Immature natural killer cell (primary cell): ENCODE measurements around the gene BCL2. TPM values are rescaled to one million over a fixed set of nuclear protein-coding genes. Genes with fewer than 3 reads are reported as not detected.

Source experiments
- DNase-seq, 3 donors: peaks; one replicate each; pipeline ENCODE4 v3.0.0; 2022; ENCODE audit warnings: mixed read lengths in 1 of 3
- H3K27ac Mint-ChIP-seq, 6 donors: one replicate each; pipeline ENCODE4 v1.8.0; 2020; ENCODE audit warnings: mixed read lengths in 6 of 6, mild to moderate bottlenecking in 5 of 6, inconsistent platforms in 4 of 6, moderate library complexity in 3 of 6
- H3K27me3 Mint-ChIP-seq, 3 donors: one replicate each; pipeline ENCODE4 v1.8.0; 2020 to 2021; ENCODE audit warnings: low read depth in 3 of 3, mild to moderate bottlenecking in 3 of 3, mixed read lengths in 3 of 3, moderate library complexity in 3 of 3, inconsistent platforms in 1 of 3
- H3K36me3 Mint-ChIP-seq, 3 donors: one replicate each; pipeline ENCODE4 v1.8.0; 2020; ENCODE audit warnings: mixed read lengths in 3 of 3, inconsistent platforms in 2 of 3, mild to moderate bottlenecking in 2 of 3
- H3K4me1 Mint-ChIP-seq, 2 donors: one replicate each; pipeline ENCODE4 v1.8.0; 2020; ENCODE audit warnings: inconsistent platforms in 2 of 2, mild to moderate bottlenecking in 2 of 2, mixed read lengths in 2 of 2, moderate library complexity in 1 of 2
- H3K4me3 Mint-ChIP-seq, 5 donors: one replicate each; pipeline ENCODE4 v1.8.0; 2020; ENCODE audit warnings: mild to moderate bottlenecking in 5 of 5, mixed read lengths in 5 of 5, inconsistent platforms in 3 of 5, moderate library complexity in 3 of 5
- H3K9me3 Mint-ChIP-seq, 6 donors: one replicate each; pipeline ENCODE4 v1.8.0; 2020; ENCODE audit warnings: mild to moderate bottlenecking in 6 of 6, mixed read lengths in 6 of 6, inconsistent platforms in 4 of 6, moderate library complexity in 3 of 6
- polyA plus RNA-seq, 3 donors: library from polyadenylated mRNA; unstranded; fragments of 300-500 nt; fragmentation: Illumina TruSeq; gene quantifications; one replicate each; pipeline ENCODE4 v1.2.3, GENCODE V29; 2021

The BCL2 gene
- polyA plus RNA-seq, 3 donors from 2014 or later: 5.1 to 8.0 (median 5.7) TPM

DNA sequence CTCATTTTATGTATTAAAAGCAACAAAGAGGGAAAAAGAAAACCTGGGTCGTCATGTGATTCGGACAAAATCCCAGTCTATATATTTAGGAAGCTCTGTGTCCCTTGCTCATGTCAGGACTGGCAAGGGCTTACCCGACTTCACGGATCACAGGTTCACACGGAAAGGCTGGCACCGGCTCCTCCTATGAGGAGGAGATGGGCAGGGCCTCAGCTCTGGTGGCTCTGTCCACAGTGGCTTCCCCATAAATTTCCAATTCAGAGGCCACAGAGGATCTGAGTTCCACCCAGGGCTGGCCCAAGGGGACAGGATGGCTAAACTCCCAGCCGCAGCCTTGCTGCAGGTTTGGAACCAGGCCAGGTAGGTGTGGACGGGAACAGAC is 186.8 kb downstream of the BCL2 start:
- peaks cover 0 to 2% (median 0%) of the 10 kb centered on the region in 3 donors for H3K27me3 Mint-ChIP-seq
- no peak for DNase-seq
- H3K36me3 Mint-ChIP-seq: peaks cover 0 to 3% (median 2%) of the 10 kb centered on the region in 3 donors
- H3K4me3 Mint-ChIP-seq: no peak overlapping the region
- H3K4me1 Mint-ChIP-seq: peaks cover 24 to 28% of the 10 kb centered on the region in 2 donors
- H3K27ac Mint-ChIP-seq: no peak overlapping the region
- H3K9me3 Mint-ChIP-seq: no peaks in the 10 kb centered on the region

DNA sequence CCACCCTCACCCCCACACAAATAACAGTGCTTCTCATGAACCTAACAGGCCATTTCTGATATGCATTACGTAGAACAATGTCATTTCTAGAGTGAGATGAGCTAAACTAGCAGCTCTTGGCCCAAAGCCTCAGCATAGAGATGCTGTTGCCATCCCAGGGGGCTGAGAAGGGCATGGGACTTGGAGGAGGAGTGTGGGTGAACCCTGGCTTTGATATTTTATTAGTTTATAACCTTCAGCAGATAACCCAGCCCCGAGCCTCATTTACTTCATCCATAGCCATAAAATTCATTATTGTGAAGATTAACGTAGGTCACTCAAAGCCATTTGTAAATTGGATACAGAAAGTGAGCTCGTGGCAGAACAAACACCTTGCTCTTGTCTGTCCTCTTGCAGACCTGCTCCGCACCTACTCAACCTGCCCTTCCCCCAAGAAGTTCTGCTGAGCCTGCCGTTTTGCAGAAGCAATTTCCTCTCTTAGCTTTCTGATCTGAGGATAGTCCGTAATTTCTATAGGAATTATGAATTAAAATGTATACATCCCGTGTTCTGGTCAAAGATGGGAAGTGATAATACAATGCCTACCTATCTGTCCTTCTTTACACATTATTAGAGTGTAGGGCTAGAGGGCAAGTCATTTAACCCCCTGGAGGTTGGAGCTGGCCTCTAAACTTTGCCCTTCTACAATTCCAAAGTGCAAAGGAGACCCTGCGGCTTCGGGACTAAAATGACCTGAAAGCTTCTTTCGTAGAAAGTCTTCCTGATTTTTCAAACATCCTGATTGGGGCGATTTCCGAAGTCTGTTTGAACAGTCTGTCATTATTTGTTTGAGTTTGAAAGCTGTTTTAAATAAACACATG is 187.4 kb downstream of the BCL2 start:
- Mint-ChIP-seq H3K4me1 (peaks cover 17 to 21% of the 10 kb centered on the region in 2 donors), H3K36me3 (peaks cover 0 to 6% (median 5%) of the 10 kb centered on the region in 3 donors), H3K27me3 (peaks cover 0 to 2% (median 0%) of the 10 kb centered on the region in 3 donors), H3K4me3 (no peak overlapping the region), H3K27ac (peak overlapping the region in 3 of 6 donors; percentile 43 to 72 (median 44)), H3K9me3 (no peaks in the 10 kb centered on the region)
- no peak for DNase-seq

DNA sequence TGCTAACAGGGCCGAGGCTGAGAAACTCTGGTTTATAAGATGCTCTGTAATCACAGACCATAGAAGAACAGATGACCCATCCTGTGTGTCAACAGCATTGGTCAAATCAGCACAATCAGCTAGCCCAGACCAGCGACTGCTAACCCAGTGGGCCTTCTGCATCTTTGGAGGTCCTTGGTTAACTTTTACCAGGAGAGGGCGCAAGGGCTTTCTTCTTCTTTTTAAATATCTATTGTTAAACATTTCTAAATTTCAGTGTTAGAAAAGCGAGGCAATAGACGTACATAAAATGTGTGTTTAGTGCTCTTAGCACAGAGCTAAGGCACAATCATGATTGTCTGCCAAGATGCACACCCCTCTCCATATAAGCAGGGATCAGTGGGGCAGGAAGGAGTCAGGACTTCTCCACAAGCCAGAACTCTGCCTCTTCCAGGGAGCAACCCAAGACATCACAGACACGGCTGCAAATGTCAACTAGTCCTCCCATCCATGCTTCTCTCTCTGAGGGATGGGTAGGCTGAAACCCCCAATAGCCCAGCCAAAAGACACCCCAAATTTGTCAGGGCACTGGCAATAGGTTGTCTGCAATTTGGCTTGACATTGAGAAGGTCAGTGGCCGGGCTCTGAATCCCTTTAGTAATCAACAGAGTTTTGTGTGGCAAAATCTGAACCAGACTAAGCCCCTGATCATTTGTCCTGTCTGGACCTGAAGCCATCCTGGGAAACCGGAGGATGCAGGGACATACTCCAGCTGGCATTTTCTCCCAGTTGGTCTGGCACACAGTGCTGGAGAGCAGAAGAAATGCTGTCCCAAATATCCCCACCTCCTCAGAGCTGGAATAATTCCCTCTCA is 188.2 kb downstream of the BCL2 start:
- no peaks in the 10 kb centered on the region for H3K9me3 Mint-ChIP-seq
- H3K27ac Mint-ChIP-seq: peak overlapping the region in 4 of 6 donors; percentile 44 to 87 (median 64)
- peaks cover 0 to 2% (median 0%) of the 10 kb centered on the region in 3 donors for H3K27me3 Mint-ChIP-seq
- H3K4me3 Mint-ChIP-seq: peak overlapping the region in 1 of 5 donors; percentile 30
- peaks cover 0 to 11% (median 10%) of the 10 kb centered on the region in 3 donors for H3K36me3 Mint-ChIP-seq
- peak; percentile 53 to 70 (median 60) for DNase-seq
- peaks cover 15 to 19% of the 10 kb centered on the region in 2 donors for H3K4me1 Mint-ChIP-seq

DNA sequence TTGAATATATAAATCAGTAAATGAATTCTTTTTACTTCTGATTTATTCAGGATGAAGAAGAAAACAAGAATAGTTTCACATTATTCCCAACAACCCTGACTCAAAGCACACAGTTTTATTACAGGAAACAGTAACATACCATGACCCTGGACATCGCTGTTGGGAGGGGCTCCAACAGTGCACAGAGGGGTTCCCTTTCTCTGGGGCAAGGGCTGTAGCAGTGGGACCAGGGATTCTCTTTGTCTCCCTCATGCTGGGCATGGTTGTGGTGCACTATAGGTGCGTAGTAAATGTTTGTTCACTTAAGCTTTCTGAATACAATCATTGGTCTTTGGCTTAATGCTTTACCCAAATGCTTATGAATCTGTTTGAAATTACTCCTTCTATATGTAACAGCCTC is 189.4 kb downstream of the BCL2 start:
- no peak for DNase-seq
- Mint-ChIP-seq H3K4me3 (no peak overlapping the region), H3K36me3 (peaks cover 0 to 11% (median 10%) of the 10 kb centered on the region in 3 donors), H3K27ac (no peak overlapping the region), H3K27me3 (no peaks in the 10 kb centered on the region), H3K9me3 (no peaks in the 10 kb centered on the region), H3K4me1 (peaks cover 5 to 8% of the 10 kb centered on the region in 2 donors)

DNA sequence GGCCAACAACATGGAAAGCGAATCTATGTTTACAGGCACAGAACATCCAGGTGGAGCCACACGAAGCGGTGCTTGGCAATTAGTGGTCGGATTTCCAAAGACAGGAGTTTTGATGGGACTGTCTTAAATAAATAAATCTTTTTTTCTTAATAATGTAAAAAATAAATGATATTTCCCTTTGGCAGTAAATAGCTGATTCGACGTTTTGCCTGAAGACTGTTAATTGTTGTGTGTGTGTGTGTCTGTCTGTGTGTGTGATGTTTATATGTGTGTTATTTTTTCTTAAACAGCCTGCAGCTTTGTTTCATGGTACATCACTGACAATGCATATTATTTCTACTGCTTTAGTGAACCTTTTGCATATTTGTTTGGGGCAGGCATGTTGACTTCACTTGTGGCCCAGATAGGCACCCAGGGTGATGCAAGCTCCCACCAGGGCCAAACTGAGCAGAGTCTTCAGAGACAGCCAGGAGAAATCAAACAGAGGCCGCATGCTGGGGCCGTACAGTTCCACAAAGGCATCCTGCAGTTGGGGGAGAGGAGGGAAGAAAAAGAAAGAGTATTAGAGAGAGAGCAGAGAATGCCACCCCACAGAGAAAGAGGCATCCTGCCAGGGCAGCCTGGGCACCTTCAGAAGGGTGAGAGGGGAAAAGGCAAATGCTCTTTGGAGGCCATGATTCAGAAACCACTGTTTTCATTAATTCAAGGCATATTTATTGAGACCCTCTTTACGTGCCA is 191.2 kb downstream of the BCL2 start:
- peaks cover 5 to 7% of the 10 kb centered on the region in 2 donors for H3K4me1 Mint-ChIP-seq
- H3K27me3 Mint-ChIP-seq: no peaks in the 10 kb centered on the region
- no peak overlapping the region for H3K4me3 Mint-ChIP-seq
- peak overlapping the region in 3 of 6 donors; percentile 25 to 58 (median 54) for H3K27ac Mint-ChIP-seq
- H3K36me3 Mint-ChIP-seq: peaks cover 0 to 14% (median 11%) of the 10 kb centered on the region in 3 donors
- H3K9me3 Mint-ChIP-seq: no peaks in the 10 kb centered on the region
- DNase-seq: no peak

DNA sequence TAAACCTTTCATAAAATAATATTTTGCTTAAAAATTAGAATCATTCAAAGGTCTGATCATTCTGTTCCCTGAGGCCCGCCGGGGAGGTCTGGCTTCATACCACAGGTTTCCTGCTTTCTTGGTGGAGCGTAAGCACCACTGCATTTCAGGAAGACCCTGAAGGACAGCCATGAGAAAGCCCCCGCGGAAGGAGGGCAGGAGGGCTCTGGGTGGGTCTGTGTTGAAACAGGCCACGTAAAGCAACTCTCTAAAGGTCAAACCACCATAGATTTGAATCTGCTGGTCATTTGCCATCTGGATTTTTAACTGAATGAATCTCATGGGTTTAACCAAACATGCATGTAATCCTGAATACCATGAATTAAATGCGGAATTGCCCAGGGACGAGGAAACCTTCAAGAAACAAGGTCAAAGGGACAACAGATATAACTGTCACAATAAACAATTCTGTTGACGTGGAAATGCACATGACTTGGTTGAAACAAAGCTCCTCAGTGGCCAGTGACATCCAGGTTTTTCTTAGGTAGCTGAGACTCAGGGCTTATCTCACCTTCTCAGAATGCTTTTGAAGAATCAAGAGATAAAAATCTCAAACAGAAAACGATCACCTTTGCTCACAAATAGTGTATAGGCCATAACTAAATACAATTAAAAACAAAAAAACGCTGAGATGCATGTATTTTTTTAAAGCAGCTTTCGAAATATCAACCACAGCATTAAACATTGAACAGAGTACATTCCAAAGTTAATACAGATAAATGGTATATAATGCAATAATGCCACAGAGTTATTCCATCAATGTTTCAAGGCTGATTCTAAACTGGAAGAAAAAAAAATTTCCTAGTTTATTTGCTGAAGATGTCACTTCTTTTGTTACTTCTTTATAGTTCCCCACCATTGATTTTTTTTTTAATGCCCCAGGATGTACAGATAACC is 193.2 kb downstream of the BCL2 start:
- Mint-ChIP-seq H3K27ac (no peak overlapping the region), H3K4me3 (no peak overlapping the region), H3K36me3 (peaks cover 0 to 14% (median 11%) of the 10 kb centered on the region in 3 donors), H3K9me3 (no peaks in the 10 kb centered on the region), H3K27me3 (no peaks in the 10 kb centered on the region), H3K4me1 (peaks cover 5% of the 10 kb centered on the region in 2 donors)
- DNase-seq: no peak

DNA sequence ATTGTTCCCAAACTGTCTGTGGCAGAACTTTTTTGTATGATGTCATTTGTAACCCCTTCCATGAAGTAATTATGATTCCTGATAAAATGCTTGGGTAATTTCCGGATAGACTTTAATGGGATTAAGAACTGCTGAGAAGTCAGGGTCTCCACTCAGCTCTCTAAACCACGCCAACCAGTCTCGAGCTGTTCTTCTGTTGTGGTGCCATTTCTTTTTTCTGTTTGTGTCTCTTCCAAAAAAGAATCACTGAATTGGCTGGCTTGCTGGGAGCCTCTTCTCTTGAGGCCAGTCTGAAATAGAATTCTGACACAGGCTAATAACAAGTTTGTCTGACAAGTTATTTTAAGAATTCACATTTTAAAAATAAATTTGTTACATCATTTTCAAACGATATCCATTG is 198.9 kb downstream of the BCL2 start:
- Mint-ChIP-seq H3K4me3 (no peak overlapping the region), H3K27me3 (peaks cover 0 to 8% (median 0%) of the 10 kb centered on the region in 3 donors), H3K36me3 (peaks cover 0 to 4% (median 0%) of the 10 kb centered on the region in 3 donors), H3K9me3 (no peaks in the 10 kb centered on the region), H3K4me1 (no peaks in the 10 kb centered on the region), H3K27ac (no peak overlapping the region)
- DNase-seq: no peak

DNA sequence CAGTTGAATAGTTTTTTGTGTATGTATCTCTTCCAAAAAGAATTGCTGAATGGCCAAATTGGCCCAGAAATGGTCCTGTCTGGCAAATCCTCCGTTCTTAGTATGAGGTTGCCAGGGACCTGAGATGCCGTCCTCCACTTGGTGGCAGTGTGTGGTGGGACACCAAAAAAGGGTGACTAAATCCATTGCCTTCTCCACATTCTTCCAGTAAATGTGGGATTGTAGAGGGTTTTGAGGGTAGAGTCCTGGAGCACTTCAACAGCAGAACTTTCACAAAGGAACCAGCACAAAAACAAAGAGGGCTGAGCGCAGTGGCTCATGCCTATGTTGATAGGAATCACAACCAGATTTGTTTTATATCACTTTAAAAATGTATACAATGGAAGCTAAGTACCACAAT is 199.9 kb downstream of the BCL2 start:
- Mint-ChIP-seq H3K36me3 (no peaks in the 10 kb centered on the region), H3K27ac (no peak overlapping the region), H3K4me1 (peaks cover 3% of the 10 kb centered on the region in 2 donors), H3K27me3 (peaks cover 0 to 8% (median 2%) of the 10 kb centered on the region in 3 donors), H3K4me3 (no peak overlapping the region), H3K9me3 (no peaks in the 10 kb centered on the region)
- no peak for DNase-seq

DNA sequence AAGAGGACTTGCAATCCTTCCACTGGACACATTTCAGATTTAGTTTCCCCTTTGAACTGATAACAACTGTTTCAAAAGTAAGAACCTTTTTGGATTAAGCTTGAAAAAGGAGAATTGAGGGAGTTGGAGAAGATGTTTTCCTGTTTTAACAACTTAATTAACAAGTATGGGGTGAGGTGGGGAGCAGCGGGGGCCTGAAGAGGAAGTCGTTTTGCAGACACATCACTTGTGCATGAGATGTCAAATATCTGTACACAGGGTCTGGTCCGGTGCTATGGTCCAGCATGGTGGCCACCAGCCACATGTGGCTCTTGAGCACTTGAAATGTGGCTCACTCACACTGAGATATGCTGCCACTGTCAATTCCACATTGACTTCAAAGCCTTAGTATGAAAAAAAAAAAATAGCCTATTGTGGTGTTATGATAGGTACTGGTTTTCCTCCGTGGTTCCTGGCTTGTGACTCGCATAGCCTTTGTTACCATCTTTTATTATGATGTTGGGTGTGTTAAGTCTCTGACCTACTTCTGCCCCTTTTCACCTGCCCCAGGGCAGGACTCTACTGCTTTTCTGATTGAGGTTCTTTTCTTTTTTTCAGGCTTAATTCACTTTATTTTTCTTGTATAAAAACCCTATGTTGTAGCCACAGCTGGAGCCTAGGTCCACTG is 205.5 kb downstream of the BCL2 start:
- peak overlapping the region; percentile 26 to 63 (median 42) for H3K4me3 Mint-ChIP-seq
- DNase-seq: no peak
- peaks cover 6 to 19% (median 12%) of the 10 kb centered on the region in 6 donors for H3K9me3 Mint-ChIP-seq
- peaks cover 0 to 9% (median 3%) of the 10 kb centered on the region in 3 donors for H3K36me3 Mint-ChIP-seq
- peaks cover 2 to 10% (median 2%) of the 10 kb centered on the region in 3 donors for H3K27me3 Mint-ChIP-seq
- peak overlapping the region in 1 of 6 donors; percentile 55 for H3K27ac Mint-ChIP-seq
- peaks cover 28 to 38% of the 10 kb centered on the region in 2 donors for H3K4me1 Mint-ChIP-seq

DNA sequence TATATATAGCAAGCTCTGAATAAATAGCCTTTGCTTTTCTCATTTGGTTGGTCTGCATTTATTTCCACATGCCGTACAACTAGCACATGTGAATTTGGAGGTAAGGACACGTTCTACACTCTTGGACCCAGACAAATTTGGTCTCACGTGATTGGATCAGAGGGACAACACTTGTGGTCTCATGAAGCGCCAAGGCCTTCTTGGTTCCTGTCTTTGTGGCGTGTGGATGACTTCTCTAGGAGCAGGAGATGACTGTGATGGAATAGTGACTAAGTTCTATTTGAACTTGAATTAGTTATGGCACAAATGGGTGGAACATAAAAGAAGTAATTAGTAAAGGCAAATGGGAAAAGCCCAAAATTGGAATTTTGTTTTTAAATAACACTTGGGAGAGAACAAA is 206.9 kb downstream of the BCL2 start:
- peaks cover 0 to 9% (median 3%) of the 10 kb centered on the region in 3 donors for H3K36me3 Mint-ChIP-seq
- peaks cover 28 to 38% of the 10 kb centered on the region in 2 donors for H3K4me1 Mint-ChIP-seq
- peaks cover 2 to 10% (median 2%) of the 10 kb centered on the region in 3 donors for H3K27me3 Mint-ChIP-seq
- H3K27ac Mint-ChIP-seq: no peak overlapping the region
- H3K4me3 Mint-ChIP-seq: no peak overlapping the region
- H3K9me3 Mint-ChIP-seq: peaks cover 6 to 19% (median 12%) of the 10 kb centered on the region in 6 donors
- no peak for DNase-seq

DNA sequence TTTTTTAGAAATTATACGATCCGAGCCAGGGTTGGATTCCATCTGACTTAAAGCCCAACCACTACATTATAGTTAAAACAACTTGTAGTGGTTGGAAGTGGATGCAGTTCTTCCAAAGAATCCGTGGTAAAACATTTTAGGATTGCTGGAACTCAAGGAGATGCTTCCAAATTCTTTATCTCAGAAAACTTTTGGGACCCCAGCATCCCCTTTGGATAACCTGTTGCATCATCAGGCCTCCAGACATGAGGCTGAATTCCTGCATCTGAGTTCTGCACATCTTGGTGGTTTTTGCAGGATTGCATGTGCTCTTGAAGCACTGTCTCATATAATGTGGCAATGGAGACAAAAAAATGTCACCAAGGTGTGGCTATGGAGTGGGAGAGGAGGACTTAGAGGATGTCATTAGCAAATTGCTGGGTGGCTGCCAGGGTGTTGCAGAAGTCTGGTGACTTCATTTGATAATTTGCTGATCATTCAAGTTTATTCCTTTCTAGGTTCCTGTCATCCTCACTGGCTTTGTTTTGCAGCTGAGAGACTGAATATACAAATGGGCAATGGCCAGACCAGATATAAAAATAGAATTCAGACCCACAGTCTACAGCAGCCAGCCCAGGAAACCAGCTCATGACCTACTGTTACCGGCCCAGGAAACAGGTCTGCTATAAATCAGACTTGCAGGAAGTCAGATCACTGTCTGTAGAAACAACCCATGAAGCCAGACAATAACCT is 207.7 kb downstream of the BCL2 start:
- H3K9me3 Mint-ChIP-seq: peaks cover 6 to 19% (median 12%) of the 10 kb centered on the region in 6 donors
- peak overlapping the region in 1 of 5 donors; percentile 52 for H3K4me3 Mint-ChIP-seq
- H3K27me3 Mint-ChIP-seq: peaks cover 2 to 8% (median 2%) of the 10 kb centered on the region in 3 donors
- peaks cover 0 to 9% (median 3%) of the 10 kb centered on the region in 3 donors for H3K36me3 Mint-ChIP-seq
- no peak for DNase-seq
- H3K4me1 Mint-ChIP-seq: peaks cover 34 to 45% of the 10 kb centered on the region in 2 donors
- peak overlapping the region in 3 of 6 donors; percentile 6 to 32 (median 22) for H3K27ac Mint-ChIP-seq
